Measurements from ENCODE around the gene RIPK3. TPM values are rescaled to one million over a fixed set of nuclear protein-coding genes. Genes with fewer than 3 reads are reported as not detected.

The RIPK3 gene
- total RNA-seq, 4 donors from 2014 or later: 6.8 to 13.7 (median 11.1) TPM

- Histone ChIP-seq H3K27ac (no peak overlapping the region), H3K27me3 (no peaks in the 10 kb centered on the region), H3K9me3 (no peaks in the 10 kb centered on the region), H3K36me3 (no peaks in the 10 kb centered on the region), H3K4me3 (no peak overlapping the region), H3K4me1 (peaks cover 19% of the 10 kb centered on the region)
- TF ChIP-seq POLR2AphosphoS5 (IDR thresholded peaks at IDR 0.05): no peak
- TF ChIP-seq CTCF (IDR thresholded peaks at IDR 0.05): no peak
- no peak for TF ChIP-seq POLR2A (IDR thresholded peaks at IDR 0.05)
- TF ChIP-seq EP300 (IDR thresholded peaks at IDR 0.05): no peak
- 74% methylated on average over 2 of the region's 2 CpGs for WGBS
- DNase-seq (ENCODE audit: low spot score in 2 of 2): no peak
Observed at GRCh38 chr14:24327303-24327702, 12.5 kb downstream of the RIPK3 start.

- no peak for DNase-seq (ENCODE audit: low spot score in 2 of 2)
- Histone ChIP-seq H3K36me3 (no peaks in the 10 kb centered on the region), H3K27me3 (no peaks in the 10 kb centered on the region), H3K9me3 (no peaks in the 10 kb centered on the region), H3K27ac (no peak overlapping the region), H3K4me1 (peaks cover 11% of the 10 kb centered on the region), H3K4me3 (no peak overlapping the region)
- 88% methylated on average over 8 of the region's 9 CpGs for WGBS
- TF ChIP-seq POLR2A (IDR thresholded peaks at IDR 0.05) (no peak), CTCF (IDR thresholded peaks at IDR 0.05) (no peak), EP300 (IDR thresholded peaks at IDR 0.05) (no peak), POLR2AphosphoS5 (IDR thresholded peaks at IDR 0.05) (no peak)
Observed at GRCh38 chr14:24325963-24326362, 13.8 kb downstream of the RIPK3 start.

- no peak for DNase-seq (ENCODE audit: low spot score in 2 of 2)
- Histone ChIP-seq H3K27ac (no peak overlapping the region), H3K4me1 (peaks cover 11% of the 10 kb centered on the region), H3K27me3 (no peaks in the 10 kb centered on the region), H3K4me3 (no peak overlapping the region), H3K36me3 (no peaks in the 10 kb centered on the region), H3K9me3 (no peaks in the 10 kb centered on the region)
- no peak for TF ChIP-seq POLR2A (IDR thresholded peaks at IDR 0.05)
- TF ChIP-seq POLR2AphosphoS5 (IDR thresholded peaks at IDR 0.05): no peak
- TF ChIP-seq EP300 (IDR thresholded peaks at IDR 0.05): no peak
- no peak for TF ChIP-seq CTCF (IDR thresholded peaks at IDR 0.05)
- 68% methylated on average over 5 of the region's 5 CpGs for WGBS
Observed at GRCh38 chr14:24325041-24325530, 14.7 kb downstream of the RIPK3 start.

- Histone ChIP-seq H3K36me3 (no peaks in the 10 kb centered on the region), H3K27ac (no peak overlapping the region), H3K4me1 (peaks cover 2% of the 10 kb centered on the region), H3K4me3 (no peak overlapping the region), H3K27me3 (no peaks in the 10 kb centered on the region), H3K9me3 (no peaks in the 10 kb centered on the region)
- DNase-seq (ENCODE audit: low spot score in 2 of 2): no peak
- WGBS: 76% methylated on average over 6 of the region's 6 CpGs
- no peak for TF ChIP-seq POLR2AphosphoS5 (IDR thresholded peaks at IDR 0.05)
- TF ChIP-seq EP300 (IDR thresholded peaks at IDR 0.05): no peak
- no peak for TF ChIP-seq CTCF (IDR thresholded peaks at IDR 0.05)
- no peak for TF ChIP-seq POLR2A (IDR thresholded peaks at IDR 0.05)
Observed at GRCh38 chr14:24324024-24324423, 15.8 kb downstream of the RIPK3 start.

- H3K4me1 ChIP-seq: no peaks in the 10 kb centered on the region
- no peak for TF ChIP-seq POLR2A (IDR thresholded peaks at IDR 0.05)
- no peak for TF ChIP-seq CTCF (IDR thresholded peaks at IDR 0.05)
- no peak for TF ChIP-seq POLR2AphosphoS5 (IDR thresholded peaks at IDR 0.05)
- TF ChIP-seq EP300 (IDR thresholded peaks at IDR 0.05): no peak
- H3K27me3 ChIP-seq: no peaks in the 10 kb centered on the region
- 52% methylated on average over 3 of the region's 3 CpGs for WGBS
- no peaks in the 10 kb centered on the region for H3K9me3 ChIP-seq
- H3K27ac ChIP-seq: no peak overlapping the region
- no peak overlapping the region for H3K4me3 ChIP-seq
- DNase-seq (ENCODE audit: low spot score in 2 of 2): no peak
- no peaks in the 10 kb centered on the region for H3K36me3 ChIP-seq
Observed at GRCh38 chr14:24323341-24323740, 16.4 kb downstream of the RIPK3 start.
